Activated CD4-positive, alpha-beta T cell treated with anti-CD3 and anti-CD28 coated beads for 4 hours (primary cell): ENCODE data around the gene GABRG2.
"Not testable (repeated sequence)": the region's sequence is repeated elsewhere in the genome, so short reads cannot be mapped to it uniquely, and the experiment has no call there.

Experiments used
- DNase-seq, 2 donors: peaks; one replicate each; pipeline ENCODE4 v3.0.0-alpha.2; 2020

GABRG2 gene

GRCh38 chr5:162067655-162068411 is at the start of gene GABRG2:
Gene GABRG2 (plus strand): TSS chr5:162067773. CDS start chr5:162068000, 227 bp downstream.
- DNase-seq, result no peak

- DNase-seq, result no peak
These were observed 42.3 kb upstream of the GABRG2 start for GRCh38 chr5:162025312-162025711.

GRCh38 chr5:162026803-162027202 is 40.8 kb upstream of the GABRG2 start:
- DNase-seq, result no peak

GRCh38 chr5:162037431-162037830 is 30.1 kb upstream of the GABRG2 start:
- no peak for DNase-seq

- DNase-seq, result no peak
These were observed 20.3 kb upstream of the GABRG2 start for GRCh38 chr5:162047279-162047678.

- DNase-seq, result no peak
These were observed 14.9 kb upstream of the GABRG2 start for GRCh38 chr5:162052676-162053075.

GRCh38 chr5:162055095-162055494 is 12.5 kb upstream of the GABRG2 start:
- DNase-seq, result not testable (repeated sequence)

GRCh38 chr5:162067162-162067561 is 411 bp upstream of the GABRG2 start:
- DNase-seq, result no peak

- DNase-seq, result no peak
These were observed 839 bp downstream of the GABRG2 start for GRCh38 chr5:162068412-162068811.

GRCh38 chr5:162068936-162069335 is 1.4 kb downstream of the GABRG2 start:
- no peak for DNase-seq

GRCh38 chr5:162078805-162079204 is 11.2 kb downstream of the GABRG2 start:
- DNase-seq, result no peak

GRCh38 chr5:162091336-162091735 is 23.8 kb downstream of the GABRG2 start:
- no peak for DNase-seq

- DNase-seq, result no peak
These were observed 28.9 kb downstream of the GABRG2 start for GRCh38 chr5:162096448-162096847.

GRCh38 chr5:162107591-162107990 is 40.0 kb downstream of the GABRG2 start:
- DNase-seq, result no peak

- no peak for DNase-seq
These were observed 52.2 kb downstream of the GABRG2 start for GRCh38 chr5:162119801-162120200.

GRCh38 chr5:162128117-162128516 is 60.5 kb downstream of the GABRG2 start:
- no peak for DNase-seq

GRCh38 chr5:162132348-162132747 is 64.8 kb downstream of the GABRG2 start:
- no peak for DNase-seq

- no peak for DNase-seq
These were observed 71.6 kb downstream of the GABRG2 start for GRCh38 chr5:162139190-162139589.

GRCh38 chr5:162154242-162154641 is 86.7 kb downstream of the GABRG2 start:
- DNase-seq, result no peak

- DNase-seq, result no peak
These were observed 92.8 kb downstream of the GABRG2 start for GRCh38 chr5:162160401-162160800.

- DNase-seq, result no peak
These were observed 96.1 kb downstream of the GABRG2 start for GRCh38 chr5:162163663-162164062.

- DNase-seq, result no peak
These were observed 106.9 kb downstream of the GABRG2 start for GRCh38 chr5:162174358-162174974.

- DNase-seq, result no peak
These were observed 119.8 kb downstream of the GABRG2 start for GRCh38 chr5:162187371-162187770.

GRCh38 chr5:162189719-162190118 is 122.1 kb downstream of the GABRG2 start:
- no peak for DNase-seq

GRCh38 chr5:162193012-162193411 is 125.4 kb downstream of the GABRG2 start:
- no peak for DNase-seq
